IPS-NIHi7 (cell line): ENCODE data around the gene STRA6.

ENCODE experiments used
- DNase-seq: peaks from one replicate; pipeline ENCODE4 v3.0.0; 2012; ENCODE audit warnings: mixed read lengths; ENCODE audit errors: extremely low spot score

The STRA6 gene

GRCh38 chr15:74207652-74208440, 5.3 kb upstream of the STRA6 start:
- DNase-seq, result no peak

- no peak for DNase-seq
These were observed 4.3 kb upstream of the STRA6 start for GRCh38 chr15:74206801-74207281.

- DNase-seq, result no peak
These were observed 3.0 kb upstream of the STRA6 start for GRCh38 chr15:74205582-74205947.

- peak; percentile 75 for DNase-seq
These were observed 1.4 kb upstream of the STRA6 start for GRCh38 chr15:74203914-74204431.

GRCh38 chr15:74201710-74202420, 722 bp downstream of the STRA6 start:
- no peak for DNase-seq

- no peak for DNase-seq
These were observed 1.6 kb downstream of the STRA6 start for GRCh38 chr15:74200871-74201419.

GRCh38 chr15:74200412-74200815, 2.2 kb downstream of the STRA6 start:
- no peak for DNase-seq

GRCh38 chr15:74199297-74199652, 3.3 kb downstream of the STRA6 start:
- no peak for DNase-seq

GRCh38 chr15:74197176-74197965, 5.2 kb downstream of the STRA6 start:
- DNase-seq, result no peak

GRCh38 chr15:74196175-74196574, 6.4 kb downstream of the STRA6 start:
- no peak for DNase-seq

GRCh38 chr15:74194572-74195559, 7.7 kb downstream of the STRA6 start:
- DNase-seq, result no peak

- no peak for DNase-seq
These were observed 8.7 kb downstream of the STRA6 start for GRCh38 chr15:74193905-74194304.

- DNase-seq, result no peak
These were observed 9.3 kb downstream of the STRA6 start for GRCh38 chr15:74193299-74193718.

GRCh38 chr15:74192751-74193150, 9.8 kb downstream of the STRA6 start:
- no peak for DNase-seq

- no peak for DNase-seq
These were observed 10.8 kb downstream of the STRA6 start for GRCh38 chr15:74191798-74192197.

- DNase-seq, result no peak
These were observed 14.4 kb downstream of the STRA6 start for GRCh38 chr15:74188216-74188615.

GRCh38 chr15:74185710-74186348, 16.8 kb downstream of the STRA6 start:
- DNase-seq, result no peak

GRCh38 chr15:74184582-74185091, 17.9 kb downstream of the STRA6 start:
- no peak for DNase-seq

GRCh38 chr15:74182131-74182530, 20.5 kb downstream of the STRA6 start:
- DNase-seq, result no peak
